MM.1S (cell line): ENCODE measurements around the gene PPTC7.

ENCODE experiments used
- CTCF ChIP-seq: fragments of 300-600 bp; sonication (generic); IDR thresholded peaks from 2 replicates; pipeline ENCODE4 v1.5.1; 2016; ENCODE audit warnings: antibody characterized with exemption, low read length, mixed read lengths
- EZH2phosphoT487 ChIP-seq: fragments of 300-600 bp; sonication (generic); IDR thresholded peaks from 2 replicates; pipeline ENCODE4 v1.6.1; 2018; ENCODE audit warnings: antibody characterized with exemption, low read length

- TF ChIP-seq CTCF: peak; percentile 31
- no peak for TF ChIP-seq EZH2phosphoT487
Measured at GRCh38 chr12:110600254-110600653, 17.1 kb upstream of the PPTC7 start.
